PC-9 (cell line): ENCODE results near the gene SALL4. TPM values are rescaled to one million over a fixed set of nuclear protein-coding genes. Genes with fewer than 3 reads are reported as not detected.
"Not testable (repeated sequence)": the region's sequence is repeated elsewhere in the genome, so short reads cannot be mapped to it uniquely, and the experiment has no call there.

Source experiments
- BruUV-seq: library from RNA; stranded (reverse); fragments of 400-500 nt; replicated peaks from 2 replicates; lab custom pipeline; 2021; lab: Mats Ljungman, UMichigan
- CTCF ChIA-PET: fragments of 300-600 bp; sonication (Branson Sonifier 250); formaldehyde crosslinking; loops from one replicate; lab custom pipeline; 2022; ENCODE audit warnings: antibody characterized with exemption; lab: Charles Lee
- POLR2A ChIA-PET: fragments of 300-600 bp; sonication (Branson Sonifier 250); formaldehyde crosslinking; loops from one replicate; lab custom pipeline; 2022; ENCODE audit warnings: antibody characterized with exemption; ENCODE audit not compliant: unreplicated experiment; lab: Charles Lee
- DNase-seq, 2 experiments: peaks; one replicate each; pipeline versions ENCODE4 v3.0.0 to v3.0.0-alpha.2; 2015 to 2022; ENCODE audit warnings: mixed read lengths in 1 of 2
- H2AFZ ChIP-seq: fragments of 200-600 bp; sonication (generic); 2 replicates; pipeline ENCODE4 v1.8.1; 2017; ENCODE audit warnings: antibody characterized with exemption
- H3F3A ChIP-seq: fragments of 200-600 bp; sonication (generic); 2 replicates; pipeline ENCODE4 v1.8.1; 2017; ENCODE audit warnings: antibody characterized with exemption, mild to moderate bottlenecking, low read depth; ENCODE audit not compliant: insufficient read depth
- H3K27ac ChIP-seq: fragments of 200-600 bp; sonication (generic); 2 replicates; pipeline ENCODE4 v1.6.1; 2016; ENCODE audit warnings: mixed run types
- H3K27me3 ChIP-seq: fragments of 200-600 bp; sonication (generic); 2 replicates; pipeline ENCODE4 v1.6.1; 2016; ENCODE audit warnings: low read depth, mixed run types; ENCODE audit not compliant: insufficient read depth
- H3K36me3 ChIP-seq: fragments of 200-600 bp; sonication (generic); 2 replicates; pipeline ENCODE4 v1.6.1; 2016; ENCODE audit warnings: low read depth, mixed run types
- H3K4me1 ChIP-seq: fragments of 200-600 bp; sonication (generic); replicated peaks from 2 replicates; pipeline ENCODE4 v1.6.1; 2016; ENCODE audit warnings: mixed run types; ENCODE audit not compliant: insufficient read depth
- H3K4me2 ChIP-seq: fragments of 200-600 bp; sonication (generic); 2 replicates; pipeline ENCODE4 v1.6.1; 2017; ENCODE audit warnings: mixed run types
- H3K4me3 ChIP-seq: fragments of 200-600 bp; sonication (generic); 2 replicates; pipeline ENCODE4 v1.6.1; 2016; ENCODE audit warnings: mixed run types
- H3K79me2 ChIP-seq: fragments of 200-600 bp; sonication (generic); 2 replicates; pipeline ENCODE4 v1.6.1; 2017; ENCODE audit warnings: low read depth, mixed run types
- H3K9me2 ChIP-seq: fragments of 200-600 bp; sonication (generic); 2 replicates; pipeline ENCODE4 v1.8.1; 2017; ENCODE audit warnings: mild to moderate bottlenecking; ENCODE audit not compliant: insufficient read depth
- H3K9me3 ChIP-seq: fragments of 200-600 bp; sonication (generic); 2 replicates; pipeline ENCODE4 v1.8.1; 2016; ENCODE audit warnings: low read depth; ENCODE audit not compliant: insufficient read depth
- H4K20me1 ChIP-seq: fragments of 200-600 bp; sonication (generic); 2 replicates; pipeline ENCODE4 v1.8.1; 2017; ENCODE audit not compliant: insufficient read depth
- CTCF ChIP-seq: fragments of 200-600 bp; sonication (generic); conservative IDR thresholded peaks from 2 replicates; pipeline ENCODE4 v1.6.1; 2017; ENCODE audit warnings: mixed run types, antibody characterized with exemption, mild to moderate bottlenecking, moderate library complexity
- EZH2 ChIP-seq: fragments of 200-600 bp; sonication (generic); IDR thresholded peaks from 2 replicates; pipeline ENCODE4 v1.8.0; 2017; ENCODE audit warnings: antibody characterized with exemption, low read depth
- intact Hi-C: fragments of 100-400 bp; cut with micrococcal nuclease; formaldehyde crosslinking; loops from one replicate; pipeline ENCODE4 v1.10.0; 2022; ENCODE audit not compliant: unreplicated experiment
- total RNA-seq: library from RNA; stranded (reverse); gene quantifications from 2 replicates; pipeline ENCODE4 v1.2.3, GENCODE V29; 2021

The SALL4 gene
- total RNA-seq, 1 experiment from 2014 or later, result 1.6 TPM

- no peaks in the 10 kb centered on the region for H3K9me2 ChIP-seq
- H3K27ac ChIP-seq, result no peak overlapping the region
- ChIA-PET CTCF (no interaction called here), POLR2A (no interaction called here)
- no peak overlapping the region for H2AFZ ChIP-seq
- no TSS peak for BruUV-seq
- no peak for TF ChIP-seq CTCF
- TF ChIP-seq EZH2, result no peak
- no peaks in the 10 kb centered on the region for H3K36me3 ChIP-seq
- no peak for DNase-seq
- peaks cover 33% of the 10 kb centered on the region for H3K79me2 ChIP-seq
- H4K20me1 ChIP-seq, result no peaks in the 10 kb centered on the region
- no peaks in the 10 kb centered on the region for H3K9me3 ChIP-seq
- H3K4me1 ChIP-seq, result peaks cover 25% of the 10 kb centered on the region
- intact Hi-C loops, result no loop called here
- no peak overlapping the region for H3K4me2 ChIP-seq
- no peaks in the 10 kb centered on the region for H3K27me3 ChIP-seq
- H3K4me3 ChIP-seq, result no peak overlapping the region
- H3F3A ChIP-seq, result peaks cover 36% of the 10 kb centered on the region
Observed at GRCh38 chr20:51757226-51757625, 45.1 kb downstream of the SALL4 start.

GRCh38 chr20:51756653-51757052 lies 45.7 kb downstream of the SALL4 start:
- H3K9me2 ChIP-seq, result no peaks in the 10 kb centered on the region
- DNase-seq, result no peak
- H4K20me1 ChIP-seq, result no peaks in the 10 kb centered on the region
- ChIA-PET POLR2A (no interaction called here), CTCF (no interaction called here)
- H3K79me2 ChIP-seq, result peaks cover 38% of the 10 kb centered on the region
- H3K27me3 ChIP-seq, result no peaks in the 10 kb centered on the region
- no peak overlapping the region for H3K4me2 ChIP-seq
- no peaks in the 10 kb centered on the region for H3K36me3 ChIP-seq
- intact Hi-C loops, result no loop called here
- no peak overlapping the region for H3K4me3 ChIP-seq
- no TSS peak for BruUV-seq
- H2AFZ ChIP-seq, result no peak overlapping the region
- peaks cover 31% of the 10 kb centered on the region for H3K4me1 ChIP-seq
- no peak overlapping the region for H3K27ac ChIP-seq
- peaks cover 42% of the 10 kb centered on the region for H3F3A ChIP-seq
- TF ChIP-seq EZH2 (no peak), CTCF (no peak)
- no peaks in the 10 kb centered on the region for H3K9me3 ChIP-seq

GRCh38 chr20:51753220-51753619 lies 49.1 kb downstream of the SALL4 start:
- intact Hi-C loops, H4K20me1 ChIP-seq, H3K9me2 ChIP-seq, H2AFZ ChIP-seq, POLR2A ChIA-PET, H3K27me3 ChIP-seq, H3K36me3 ChIP-seq, BruUV-seq, H3K9me3 ChIP-seq, DNase-seq: not testable (repeated sequence)
- Histone ChIP-seq H3K27ac (peak overlapping the region; percentile 97), H3K4me1 (peaks cover 53% of the 10 kb centered on the region), H3K79me2 (peaks cover 51% of the 10 kb centered on the region), H3F3A (peaks cover 56% of the 10 kb centered on the region), H3K4me3 (peak overlapping the region; percentile 26; the same call in 1 of the 2 replicates), H3K4me2 (peak overlapping the region; percentile 73)
- CTCF ChIA-PET, result interaction anchor here (0.6 kb wide), 1 partner anchor 1127 kb away, joined by 9 read pairs; no protein-coding TSS in a partner anchor
